ENCODE results near the gene FLCN. TPM values are rescaled to one million over a fixed set of nuclear protein-coding genes. Genes with fewer than 3 reads are reported as not detected.
"Not testable (repeated sequence)": the region's sequence is repeated elsewhere in the genome, so short reads cannot be mapped to it uniquely, and the experiment has no call there.

FLCN gene, protein sequence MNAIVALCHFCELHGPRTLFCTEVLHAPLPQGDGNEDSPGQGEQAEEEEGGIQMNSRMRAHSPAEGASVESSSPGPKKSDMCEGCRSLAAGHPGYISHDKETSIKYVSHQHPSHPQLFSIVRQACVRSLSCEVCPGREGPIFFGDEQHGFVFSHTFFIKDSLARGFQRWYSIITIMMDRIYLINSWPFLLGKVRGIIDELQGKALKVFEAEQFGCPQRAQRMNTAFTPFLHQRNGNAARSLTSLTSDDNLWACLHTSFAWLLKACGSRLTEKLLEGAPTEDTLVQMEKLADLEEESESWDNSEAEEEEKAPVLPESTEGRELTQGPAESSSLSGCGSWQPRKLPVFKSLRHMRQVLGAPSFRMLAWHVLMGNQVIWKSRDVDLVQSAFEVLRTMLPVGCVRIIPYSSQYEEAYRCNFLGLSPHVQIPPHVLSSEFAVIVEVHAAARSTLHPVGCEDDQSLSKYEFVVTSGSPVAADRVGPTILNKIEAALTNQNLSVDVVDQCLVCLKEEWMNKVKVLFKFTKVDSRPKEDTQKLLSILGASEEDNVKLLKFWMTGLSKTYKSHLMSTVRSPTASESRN
- total RNA-seq = 33.9 TPM

- peak; percentile 88 to 91 (median 89) for DNase-seq (ENCODE audit: low read depth in 2 of 3, low spot score in 2 of 3)
Observed at GRCh38 chr17:17237026-17237799, at the start of gene FLCN. FLCN (minus strand) TSS chr17:17237168; CDS start chr17:17228137, 9,031 bp downstream.

GRCh38 chr17:17285951-17286350 lies 49.0 kb upstream of the FLCN start:
- no peak for DNase-seq (ENCODE audit: low read depth in 2 of 3, low spot score in 2 of 3)

- peak; percentile 93 to 98 (median 98) for DNase-seq (ENCODE audit: low read depth in 2 of 3, low spot score in 2 of 3)
Observed at GRCh38 chr17:17280613-17281549, 43.9 kb upstream of the FLCN start, which contains the start of gene COPS3. COPS3 (minus strand) TSS chr17:17281246; CDS start chr17:17281186, 60 bp downstream.

GRCh38 chr17:17279316-17279715 lies 42.3 kb upstream of the FLCN start:
- no peak for DNase-seq (ENCODE audit: low read depth in 2 of 3, low spot score in 2 of 3)

- DNase-seq (ENCODE audit: low read depth in 2 of 3, low spot score in 2 of 3) = not testable (repeated sequence)
Observed at GRCh38 chr17:17277431-17277830, 40.5 kb upstream of the FLCN start.

- peak in 2 of 3 donors; percentile 22 to 56 for DNase-seq (ENCODE audit: low read depth in 2 of 3, low spot score in 2 of 3)
Observed at GRCh38 chr17:17275971-17276370, 39.0 kb upstream of the FLCN start.

GRCh38 chr17:17269926-17270773 lies 33.2 kb upstream of the FLCN start:
- peak in 2 of 3 donors; percentile 14 to 31 for DNase-seq (ENCODE audit: low read depth in 2 of 3, low spot score in 2 of 3)

DNA sequence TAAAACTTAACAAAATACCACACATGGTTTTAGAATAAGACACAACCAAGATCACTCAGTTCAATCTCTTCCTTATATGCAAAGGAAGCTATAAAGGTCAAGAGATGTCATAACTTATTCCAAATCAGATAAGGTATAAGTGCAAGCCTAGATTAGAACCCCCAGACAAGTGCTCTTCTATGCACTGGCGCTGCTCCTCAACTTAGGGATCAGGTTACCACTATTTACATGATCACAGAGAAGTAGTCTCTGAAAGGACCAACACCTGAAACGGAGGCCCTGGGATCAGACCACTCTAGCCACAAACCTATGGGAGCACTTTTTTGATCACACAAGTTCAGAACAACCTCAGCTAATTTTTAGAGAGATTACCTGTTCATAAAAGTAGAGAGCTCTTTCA lies 27.5 kb upstream of the FLCN start:
- DNase-seq (ENCODE audit: low read depth in 2 of 3, low spot score in 2 of 3) = no peak

- no peak for DNase-seq (ENCODE audit: low read depth in 2 of 3, low spot score in 2 of 3)
Observed at GRCh38 chr17:17258998-17259397, 22.0 kb upstream of the FLCN start.

DNA sequence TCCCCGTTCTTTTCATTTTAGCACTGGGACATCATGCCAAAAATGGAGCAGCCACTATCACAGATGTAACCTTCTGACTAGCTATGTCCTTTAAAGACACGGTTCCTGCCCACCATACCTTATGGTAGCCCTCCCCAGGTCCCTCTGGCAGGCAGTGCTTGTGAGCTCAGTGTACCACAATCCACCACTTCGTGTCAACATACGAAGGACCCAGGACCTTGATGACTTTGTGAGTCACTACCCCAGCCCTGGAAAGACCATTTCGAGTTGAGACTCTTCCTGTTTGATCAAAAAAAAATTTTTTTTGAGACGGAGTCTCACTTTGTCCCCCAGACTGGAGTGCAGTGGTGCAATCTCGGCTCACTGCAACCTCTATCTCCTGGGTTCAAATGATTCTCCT lies 21.0 kb upstream of the FLCN start:
- DNase-seq (ENCODE audit: low read depth in 2 of 3, low spot score in 2 of 3) = no peak

DNA sequence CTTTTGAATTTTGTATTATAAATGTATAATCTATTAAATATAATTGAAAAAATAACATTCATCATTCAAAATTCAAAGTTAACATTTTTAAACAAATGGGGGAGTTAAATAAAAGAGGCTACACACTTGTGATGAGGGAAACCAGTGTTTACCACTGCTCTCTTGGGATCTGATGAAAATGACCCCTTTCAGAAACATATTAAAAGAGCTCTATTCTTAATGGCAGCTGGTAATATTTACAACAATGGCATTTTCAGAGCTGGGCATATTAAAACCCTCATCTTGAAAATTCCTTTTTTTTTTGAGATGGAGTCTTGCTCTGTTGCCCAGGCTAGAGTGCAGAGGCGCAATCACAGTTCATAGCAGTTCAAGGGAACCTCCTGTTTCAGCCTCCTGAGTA lies 19.3 kb upstream of the FLCN start:
- no peak for DNase-seq (ENCODE audit: low read depth in 2 of 3, low spot score in 2 of 3)

- not testable (repeated sequence) for DNase-seq (ENCODE audit: low read depth in 2 of 3, low spot score in 2 of 3)
Observed at GRCh38 chr17:17255689-17256088, 18.7 kb upstream of the FLCN start.

DNA sequence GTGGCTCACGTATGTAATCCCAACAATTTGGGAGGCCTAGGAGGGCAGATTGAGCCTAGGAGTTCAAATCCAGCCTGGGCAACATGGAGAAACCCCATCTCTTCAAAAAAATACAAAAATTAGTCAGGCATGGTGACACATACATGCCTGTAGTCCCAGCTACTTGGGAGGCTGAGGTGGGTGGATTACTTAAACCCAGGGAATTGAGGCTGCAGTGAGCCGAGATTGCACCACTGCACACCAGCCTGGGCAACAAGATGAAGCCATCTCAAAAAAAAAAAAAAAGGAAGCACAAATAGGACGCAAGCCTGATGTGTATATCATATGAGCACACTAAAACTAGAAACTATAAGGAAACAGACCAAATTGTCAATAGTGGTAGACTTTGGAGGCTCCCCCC lies 17.1 kb upstream of the FLCN start:
- DNase-seq (ENCODE audit: low read depth in 2 of 3, low spot score in 2 of 3) = no peak

GRCh38 chr17:17253406-17253805 lies 16.4 kb upstream of the FLCN start:
- DNase-seq (ENCODE audit: low read depth in 2 of 3, low spot score in 2 of 3) = no peak

- DNase-seq (ENCODE audit: low read depth in 2 of 3, low spot score in 2 of 3) = peak in 1 of 3 donors; percentile 9
Observed at GRCh38 chr17:17252149-17252661, 15.2 kb upstream of the FLCN start.

DNA sequence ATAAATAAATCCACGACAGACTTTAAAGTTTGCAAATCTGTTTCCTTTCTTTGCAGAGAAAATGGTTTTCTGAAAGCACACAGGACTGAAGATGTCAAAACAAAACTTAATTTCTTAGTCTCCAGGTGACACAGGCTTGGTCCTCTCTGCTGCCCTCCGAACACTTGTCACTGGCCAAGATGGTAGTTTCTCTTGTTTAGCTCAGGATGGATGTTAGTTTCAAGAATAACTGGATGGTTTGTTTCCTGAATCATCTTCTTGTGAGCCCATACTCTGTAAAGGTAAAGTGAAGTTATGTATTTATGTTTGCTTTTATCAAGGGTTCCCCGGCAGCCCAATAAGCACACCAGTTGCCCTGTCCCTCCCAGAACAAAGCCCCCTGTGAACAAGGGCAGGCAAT lies 9.9 kb upstream of the FLCN start:
- DNase-seq (ENCODE audit: low read depth in 2 of 3, low spot score in 2 of 3) = no peak

GRCh38 chr17:17243163-17243562 lies 6.2 kb upstream of the FLCN start:
- DNase-seq (ENCODE audit: low read depth in 2 of 3, low spot score in 2 of 3) = no peak

DNA sequence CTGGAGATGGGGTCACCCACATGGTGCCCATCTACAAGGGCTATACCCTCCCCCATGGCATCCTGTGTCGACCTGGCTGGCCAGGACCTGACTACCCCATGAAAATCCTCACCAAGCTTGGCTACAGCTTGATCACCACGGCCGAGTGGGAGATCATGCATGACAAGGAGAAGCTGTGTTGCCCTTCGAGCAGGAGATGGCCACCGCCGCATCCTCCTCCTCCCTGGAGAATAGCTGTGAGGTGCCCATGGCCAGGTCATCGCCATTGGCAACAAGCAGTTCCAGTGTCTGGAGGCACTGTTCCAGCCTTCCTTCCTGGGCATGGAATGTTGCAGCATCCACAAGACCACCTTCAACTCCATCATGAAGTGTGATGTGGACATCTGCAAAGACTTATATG lies 5.3 kb upstream of the FLCN start:
- DNase-seq (ENCODE audit: low read depth in 2 of 3, low spot score in 2 of 3) = no peak

DNA sequence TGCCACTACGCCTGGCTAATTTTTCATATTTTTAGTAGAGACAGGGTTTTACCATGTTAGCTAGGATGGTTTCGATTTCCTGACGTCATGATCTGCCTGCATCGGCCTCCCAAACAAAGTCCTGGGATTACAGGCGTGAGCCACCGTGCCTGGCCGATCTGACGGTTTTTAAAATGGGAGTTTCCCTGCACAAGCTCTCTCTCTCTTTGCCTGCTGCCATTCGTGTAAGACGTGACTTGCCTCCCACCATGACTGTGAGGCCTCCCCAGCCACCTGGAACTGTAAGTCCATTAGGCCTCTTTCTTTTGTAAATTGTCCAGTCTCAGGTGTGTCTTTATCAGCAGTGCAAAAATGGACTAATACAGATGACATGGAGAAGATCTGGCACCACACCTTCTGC lies 4.7 kb upstream of the FLCN start:
- no peak for DNase-seq (ENCODE audit: low read depth in 2 of 3, low spot score in 2 of 3)
